ENCODE measurements around the gene GADL1. TPM values are rescaled to one million over a fixed set of nuclear protein-coding genes. Genes with fewer than 3 reads are reported as not detected.

The GADL1 gene
- polyA plus RNA-seq, 1 experiment: not detected

GRCh38 chr3:30775040-30775439, 119.4 kb downstream of the GADL1 start:
- no peak for DNase-seq (ENCODE audit: low read depth, low spot score)
- TF ChIP-seq CTCF (IDR thresholded peaks at IDR 0.05; ENCODE audit: low read depth, low read length): no peak

GRCh38 chr3:30774062-30774461, 120.4 kb downstream of the GADL1 start:
- Histone ChIP-seq H3K4me3 (ENCODE audit: low read depth, low read length) (no peak overlapping the region), H3K27ac (ENCODE audit: low read depth, low read length) (no peak overlapping the region), H3K27me3 (ENCODE audit: control insufficient read depth, insufficient read depth, low read length) (no peaks in the 10 kb centered on the region), H3K9me3 (ENCODE audit: control insufficient read depth, insufficient read depth, low read length) (no peaks in the 10 kb centered on the region)
- DNase-seq (ENCODE audit: low read depth, low spot score): no peak
- ChIA-PET POLR2A (no interaction called here), CTCF (no interaction called here)
- no peak for TF ChIP-seq CTCF (IDR thresholded peaks at IDR 0.05; ENCODE audit: low read depth, low read length)

More at GRCh38 chr3:30775040-30775439, 119.4 kb downstream of the GADL1 start:
- ChIA-PET CTCF (no interaction called here), POLR2A (no interaction called here)
- H3K4me3 ChIP-seq (ENCODE audit: low read depth, low read length): no peak overlapping the region
- no peaks in the 10 kb centered on the region for H3K27me3 ChIP-seq (ENCODE audit: control insufficient read depth, insufficient read depth, low read length)
- no peak overlapping the region for H3K27ac ChIP-seq (ENCODE audit: low read depth, low read length)
- no peaks in the 10 kb centered on the region for H3K9me3 ChIP-seq (ENCODE audit: control insufficient read depth, insufficient read depth, low read length)

GRCh38 chr3:30770387-30770786, 124.1 kb downstream of the GADL1 start:
- ChIA-PET POLR2A (interaction anchor here (0.5 to 1.6 kb wide), 3 partner anchors 11 to 762 kb away, joined by 3 to 12 read pairs (median 3); partner anchors contain the start of gene STT3B), CTCF (interaction anchor here (0.9 to 4.2 kb wide), 15 partner anchors 8 to 998 kb away, joined by 3 to 41 read pairs (median 6); partner anchors contain the start of gene STT3B)
- TF ChIP-seq CTCF (IDR thresholded peaks at IDR 0.05; ENCODE audit: low read depth, low read length): no peak
- no peak overlapping the region for H3K27ac ChIP-seq (ENCODE audit: low read depth, low read length)
- no peaks in the 10 kb centered on the region for H3K9me3 ChIP-seq (ENCODE audit: control insufficient read depth, insufficient read depth, low read length)
- H3K27me3 ChIP-seq (ENCODE audit: control insufficient read depth, insufficient read depth, low read length): no peaks in the 10 kb centered on the region
- H3K4me3 ChIP-seq (ENCODE audit: low read depth, low read length): no peak overlapping the region
- peak; percentile 32 for DNase-seq (ENCODE audit: low read depth, low spot score)

- Histone ChIP-seq H3K4me3 (ENCODE audit: low read depth, low read length) (no peak overlapping the region), H3K9me3 (ENCODE audit: control insufficient read depth, insufficient read depth, low read length) (no peaks in the 10 kb centered on the region), H3K27ac (ENCODE audit: low read depth, low read length) (no peak overlapping the region), H3K27me3 (ENCODE audit: control insufficient read depth, insufficient read depth, low read length) (no peaks in the 10 kb centered on the region)
- CTCF ChIA-PET: interaction anchor here (0.6 to 4.2 kb wide), 21 partner anchors 9 to 1403 kb away, joined by 3 to 41 read pairs (median 5); partner anchors contain the start of gene STT3B
- POLR2A ChIA-PET: interaction anchor here (0.6 to 1.6 kb wide), 3 partner anchors 10 to 763 kb away, joined by 3 to 12 read pairs (median 3); partner anchors contain the start of gene STT3B
- no peak for DNase-seq (ENCODE audit: low read depth, low spot score)
- peak; percentile 89 for TF ChIP-seq CTCF (IDR thresholded peaks at IDR 0.05; ENCODE audit: low read depth, low read length)
Measured at GRCh38 chr3:30768703-30769550, 125.5 kb downstream of the GADL1 start.

- H3K4me3 ChIP-seq (ENCODE audit: low read depth, low read length): no peak overlapping the region
- ChIA-PET POLR2A (interaction anchor here (1.0 kb wide), 1 partner anchor 9 kb away, joined by 3 read pairs; no protein-coding TSS in a partner anchor), CTCF (interaction anchor here (0.6 to 4.2 kb wide), 16 partner anchors 9 to 1404 kb away, joined by 3 to 41 read pairs (median 4); no protein-coding TSS in a partner anchor)
- no peak for DNase-seq (ENCODE audit: low read depth, low spot score)
- H3K27ac ChIP-seq (ENCODE audit: low read depth, low read length): no peak overlapping the region
- no peaks in the 10 kb centered on the region for H3K27me3 ChIP-seq (ENCODE audit: control insufficient read depth, insufficient read depth, low read length)
- no peak for TF ChIP-seq CTCF (IDR thresholded peaks at IDR 0.05; ENCODE audit: low read depth, low read length)
- H3K9me3 ChIP-seq (ENCODE audit: control insufficient read depth, insufficient read depth, low read length): no peaks in the 10 kb centered on the region
Measured at GRCh38 chr3:30768046-30768445, 126.4 kb downstream of the GADL1 start.
